PC-9 (cell line): ENCODE data around the gene IMMP2L.

Source experiments
- EZH2 ChIP-seq: fragments of 200-600 bp; sonication (generic); IDR thresholded peaks from 2 replicates; pipeline ENCODE4 v1.8.0; 2017; ENCODE audit warnings: antibody characterized with exemption, low read depth
- TF ChIP-seq, protein P1 (sequence below): fragments of 200-600 bp; sonication (generic); conservative IDR thresholded peaks from 2 replicates; pipeline ENCODE4 v1.6.1; 2017; ENCODE audit warnings: mixed run types, antibody characterized with exemption, mild to moderate bottlenecking, moderate library complexity

DNA sequence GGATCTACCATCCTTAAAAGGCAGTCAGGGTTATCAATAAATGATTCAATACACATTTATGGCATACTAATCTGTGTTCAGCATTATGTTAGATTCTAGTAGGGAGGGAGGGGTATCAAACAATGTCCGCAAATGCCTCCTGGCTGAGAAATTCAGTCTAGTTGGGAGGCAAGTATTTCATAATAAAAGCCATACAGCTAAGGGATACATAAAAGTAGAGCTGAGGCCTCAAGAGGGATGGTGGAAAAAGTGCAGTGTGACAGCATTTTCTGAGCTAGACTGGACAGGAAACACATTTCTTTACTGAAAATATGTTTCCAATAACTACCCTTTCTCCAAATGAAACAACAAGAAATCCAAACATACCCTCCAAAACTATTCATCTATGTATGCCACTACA, 624.1 kb downstream of the IMMP2L start:
- TF ChIP-seq, protein P1, sequence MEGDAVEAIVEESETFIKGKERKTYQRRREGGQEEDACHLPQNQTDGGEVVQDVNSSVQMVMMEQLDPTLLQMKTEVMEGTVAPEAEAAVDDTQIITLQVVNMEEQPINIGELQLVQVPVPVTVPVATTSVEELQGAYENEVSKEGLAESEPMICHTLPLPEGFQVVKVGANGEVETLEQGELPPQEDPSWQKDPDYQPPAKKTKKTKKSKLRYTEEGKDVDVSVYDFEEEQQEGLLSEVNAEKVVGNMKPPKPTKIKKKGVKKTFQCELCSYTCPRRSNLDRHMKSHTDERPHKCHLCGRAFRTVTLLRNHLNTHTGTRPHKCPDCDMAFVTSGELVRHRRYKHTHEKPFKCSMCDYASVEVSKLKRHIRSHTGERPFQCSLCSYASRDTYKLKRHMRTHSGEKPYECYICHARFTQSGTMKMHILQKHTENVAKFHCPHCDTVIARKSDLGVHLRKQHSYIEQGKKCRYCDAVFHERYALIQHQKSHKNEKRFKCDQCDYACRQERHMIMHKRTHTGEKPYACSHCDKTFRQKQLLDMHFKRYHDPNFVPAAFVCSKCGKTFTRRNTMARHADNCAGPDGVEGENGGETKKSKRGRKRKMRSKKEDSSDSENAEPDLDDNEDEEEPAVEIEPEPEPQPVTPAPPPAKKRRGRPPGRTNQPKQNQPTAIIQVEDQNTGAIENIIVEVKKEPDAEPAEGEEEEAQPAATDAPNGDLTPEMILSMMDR, result no peak
- no peak for TF ChIP-seq EZH2
